IPS-11a (cell line): ENCODE data around the gene KPNA4.

Source experiments
- H3K4me3 ChIP-seq: one replicate; pipeline ENCODE4 v1.5.1; 2013; ENCODE audit warnings: low read depth, low read length, control low read depth

Gene KPNA4

DNA sequence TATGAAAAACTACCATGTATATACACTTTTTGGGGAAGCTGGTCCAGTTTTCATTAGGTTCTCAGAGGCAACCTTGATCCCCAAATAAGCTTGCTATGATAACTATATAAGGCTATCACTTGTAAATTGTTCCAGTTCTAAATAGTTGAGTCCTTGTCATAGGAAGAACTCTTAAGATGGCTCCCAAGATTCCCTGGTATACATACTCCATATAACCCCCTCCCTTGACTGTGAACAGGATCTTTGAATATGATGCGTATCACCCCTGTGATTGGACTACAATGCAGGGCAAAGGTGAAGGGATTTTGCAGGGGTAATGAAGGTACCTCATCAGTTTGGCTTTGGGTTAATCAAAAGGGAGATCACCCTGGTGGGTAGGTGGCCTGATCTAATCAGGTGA is 67.2 kb downstream of the KPNA4 start:
- no peak overlapping the region for H3K4me3 ChIP-seq

DNA sequence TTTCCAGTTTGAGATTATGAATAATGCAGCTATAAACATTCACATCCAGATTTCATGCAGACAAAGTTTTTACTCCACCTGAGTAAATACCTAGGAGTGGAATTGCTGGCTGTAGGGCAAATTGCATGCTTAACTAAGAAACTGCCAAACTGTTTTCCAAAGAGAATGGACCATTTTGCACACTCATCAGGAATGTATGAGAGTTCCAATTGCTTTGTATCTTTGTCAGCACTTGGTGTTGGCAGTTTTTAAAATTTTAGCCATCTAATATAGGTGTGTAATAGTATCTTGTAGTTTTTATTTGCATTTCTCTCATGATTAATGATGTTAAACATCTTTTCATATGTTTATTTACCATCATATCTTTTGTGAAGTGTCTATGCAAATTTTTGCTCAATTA is 75.2 kb downstream of the KPNA4 start:
- no peak overlapping the region for H3K4me3 ChIP-seq

DNA sequence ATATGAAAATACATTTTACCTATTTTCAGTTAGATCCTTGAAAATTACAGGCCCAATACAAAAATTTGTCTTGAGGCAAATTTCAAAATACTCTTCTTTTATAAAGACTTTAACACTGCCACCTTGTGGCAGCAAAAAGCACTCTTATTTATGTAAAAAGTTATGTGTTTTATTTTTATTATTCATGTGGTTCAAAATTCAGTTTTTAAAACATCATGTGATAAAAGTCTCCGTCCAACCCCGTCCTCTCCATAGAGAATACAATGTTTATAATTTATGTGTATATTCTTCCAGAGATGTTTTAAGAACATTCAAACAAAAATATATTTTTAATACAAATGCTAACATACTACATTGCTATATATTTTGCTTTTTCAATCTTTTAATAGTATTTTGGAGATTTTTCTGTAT is 78.9 kb downstream of the KPNA4 start:
- H3K4me3 ChIP-seq = no peak overlapping the region

DNA sequence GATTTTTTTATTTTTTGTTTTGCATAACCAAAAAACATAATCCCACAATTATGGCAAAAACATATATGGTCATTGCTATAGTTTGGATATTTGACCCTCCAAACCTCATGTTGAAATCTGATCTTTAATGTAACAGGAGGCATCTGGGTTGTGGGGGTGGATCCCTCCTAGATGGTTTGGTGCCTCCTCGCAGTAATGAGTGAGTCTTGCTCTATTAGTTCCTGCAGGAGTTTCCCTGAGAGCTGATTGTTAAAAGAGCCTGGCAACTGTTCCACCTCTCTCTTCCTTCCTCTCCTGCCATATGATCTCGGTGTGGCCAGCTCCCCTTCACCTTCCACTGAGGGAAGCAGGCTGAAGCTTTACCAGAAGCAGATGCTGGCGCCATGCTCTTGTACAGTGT is 82.6 kb downstream of the KPNA4 start:
- H3K4me3 ChIP-seq = no peak overlapping the region

DNA sequence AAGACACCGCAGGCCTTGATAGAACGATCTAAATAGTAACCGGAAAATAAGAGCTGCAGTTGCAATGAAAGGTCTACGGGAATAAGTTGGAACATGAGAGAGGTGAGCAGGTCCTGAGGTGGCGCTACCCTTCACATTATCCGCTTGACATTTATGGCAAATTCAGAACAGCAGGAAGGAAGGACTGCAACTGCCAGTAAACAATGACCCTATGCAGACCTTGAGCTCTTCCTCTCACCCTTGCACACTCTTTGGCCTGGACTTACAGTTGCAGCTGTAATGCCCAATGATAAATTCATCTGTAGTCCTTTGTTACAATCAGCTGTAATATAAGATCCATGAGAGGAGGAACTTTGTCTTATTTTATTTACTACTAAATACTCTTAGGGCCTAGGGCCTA is 83.5 kb downstream of the KPNA4 start:
- H3K4me3 ChIP-seq = no peak overlapping the region

DNA sequence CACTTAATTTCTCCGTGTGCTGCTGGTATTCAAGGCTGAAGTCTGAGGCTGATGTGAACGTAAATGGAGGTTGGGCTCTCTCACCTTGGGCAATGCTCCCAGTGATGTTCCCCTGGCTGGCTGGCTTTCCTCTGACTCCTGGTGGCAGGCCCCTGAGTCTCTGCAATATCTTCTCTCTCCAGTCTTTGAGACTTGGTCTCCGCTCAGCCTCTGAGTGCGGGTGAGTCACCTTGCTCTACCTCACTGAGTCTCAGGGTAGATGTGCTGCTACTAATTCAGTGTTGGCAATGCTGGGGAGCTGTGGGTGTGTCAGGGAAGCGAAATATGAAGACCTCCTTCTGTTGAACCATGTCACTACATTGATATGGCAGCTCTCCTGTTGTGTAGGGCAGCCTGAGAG is 84.4 kb downstream of the KPNA4 start:
- no peak overlapping the region for H3K4me3 ChIP-seq

DNA sequence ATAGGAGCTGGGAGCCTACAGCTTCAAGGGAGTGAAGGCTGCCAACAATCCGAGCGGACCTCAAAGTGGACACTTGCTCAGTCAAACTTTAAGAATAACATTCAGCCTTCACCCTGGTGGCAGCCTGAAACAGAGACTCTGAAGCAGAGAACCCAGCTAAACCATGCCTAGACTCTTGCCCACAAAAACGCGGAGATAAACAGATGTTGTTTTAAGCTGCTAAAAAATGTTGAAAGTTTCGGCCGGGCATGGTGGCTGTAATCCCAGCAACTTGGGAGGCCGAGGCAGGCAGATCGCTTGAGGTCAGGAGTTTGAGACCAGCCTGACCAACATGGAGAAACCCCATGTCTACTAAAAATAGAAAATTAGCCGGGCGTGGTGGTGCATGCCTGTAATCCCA is 86.0 kb downstream of the KPNA4 start:
- no peak overlapping the region for H3K4me3 ChIP-seq

DNA sequence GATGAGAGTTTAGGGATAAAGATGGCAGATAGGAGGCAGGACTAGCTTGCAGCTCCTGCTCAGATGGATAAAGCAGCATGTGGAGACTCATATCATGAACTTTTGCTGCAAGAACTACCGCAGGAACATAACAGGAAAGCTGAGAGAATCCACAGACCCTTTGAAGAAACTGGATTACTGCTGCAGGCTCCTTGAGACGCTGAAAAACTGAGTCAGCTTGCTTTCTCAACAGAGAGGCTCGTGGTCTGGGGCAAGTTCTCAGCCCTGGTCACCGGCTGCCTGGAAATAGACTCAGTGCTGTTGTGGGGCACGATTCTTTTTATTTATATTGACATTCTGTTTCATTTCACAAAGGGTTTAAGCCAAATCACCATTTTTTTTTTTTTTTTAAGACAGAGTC is 87.0 kb downstream of the KPNA4 start:
- H3K4me3 ChIP-seq = no peak overlapping the region

DNA sequence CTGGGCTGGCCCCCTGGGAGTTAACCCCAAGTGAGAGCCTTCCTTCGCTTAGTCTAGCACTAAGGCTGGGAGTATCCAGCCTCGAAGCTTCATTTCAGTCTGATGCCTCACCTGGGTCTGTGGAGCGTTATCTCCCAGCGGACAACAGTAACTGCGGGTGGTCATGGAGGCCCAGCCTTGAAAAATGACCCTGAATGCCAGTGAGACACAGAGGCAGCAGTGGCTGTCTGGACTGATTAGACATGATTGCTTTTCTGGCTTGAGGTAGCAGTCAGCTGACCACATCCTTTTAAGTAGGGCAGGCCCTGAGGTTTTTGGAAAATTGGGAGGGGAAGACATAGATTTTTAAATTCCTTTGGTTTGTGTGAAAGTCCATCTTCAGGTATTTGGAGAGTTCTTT is 87.6 kb downstream of the KPNA4 start:
- no peak overlapping the region for H3K4me3 ChIP-seq

DNA sequence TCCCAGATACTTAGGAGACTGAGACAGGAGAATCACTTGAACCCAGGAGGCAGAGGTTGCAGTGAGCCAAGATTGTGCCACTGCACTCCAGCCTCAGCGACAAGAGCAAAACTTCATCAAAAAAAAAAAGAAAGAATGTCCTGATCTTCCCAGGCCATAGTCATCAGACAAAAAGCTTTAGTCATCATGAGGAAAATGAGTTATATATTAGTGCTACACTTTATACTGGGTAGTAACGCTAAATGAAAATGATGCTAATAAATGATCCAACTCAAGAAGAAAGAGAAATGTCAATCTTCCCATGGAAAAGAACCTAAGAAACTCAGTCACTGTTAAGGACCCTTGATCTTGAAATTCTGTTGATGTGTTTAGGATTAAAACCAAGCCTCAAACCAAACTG is 89.5 kb downstream of the KPNA4 start:
- no peak overlapping the region for H3K4me3 ChIP-seq

DNA sequence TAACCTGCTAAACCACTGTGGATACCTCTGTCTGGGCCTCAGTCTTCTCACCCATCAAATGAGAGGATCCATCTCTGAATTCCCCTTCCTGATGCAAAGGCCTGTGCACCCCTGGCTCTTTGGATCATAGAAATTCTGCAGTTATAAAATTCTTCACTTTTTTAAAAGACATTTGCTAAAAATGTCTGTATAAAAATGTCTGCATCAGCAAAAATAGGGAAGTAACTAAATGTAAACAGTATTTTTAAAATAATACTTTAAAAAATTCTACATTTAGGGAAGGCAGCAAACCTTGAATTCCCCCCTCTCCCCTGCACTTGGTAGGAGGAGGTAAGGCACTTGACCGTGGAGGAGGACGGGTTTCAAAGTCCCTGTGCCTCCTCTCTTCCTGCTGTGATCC is 90.2 kb downstream of the KPNA4 start:
- no peak overlapping the region for H3K4me3 ChIP-seq

DNA sequence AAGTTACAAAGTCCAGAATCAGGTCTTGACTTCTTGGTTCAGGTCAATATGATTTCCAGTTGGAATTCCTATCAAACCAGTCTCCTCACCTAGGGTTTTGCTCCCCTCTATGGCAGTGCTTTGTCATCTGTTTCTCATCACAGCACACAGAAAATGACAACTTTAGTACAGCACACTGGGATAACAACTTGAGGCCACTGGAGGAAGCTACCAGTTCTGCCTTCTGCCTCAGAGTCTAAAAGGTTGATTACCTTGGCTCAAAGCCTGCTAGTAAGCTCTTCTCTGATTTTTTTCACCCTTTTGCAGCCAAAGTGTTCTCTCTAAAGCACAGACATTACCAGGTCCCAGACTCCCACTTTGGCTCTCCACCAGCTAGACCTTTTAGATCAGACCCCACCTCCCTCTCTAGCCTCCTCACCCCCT is 90.9 kb downstream of the KPNA4 start:
- no peak overlapping the region for H3K4me3 ChIP-seq

DNA sequence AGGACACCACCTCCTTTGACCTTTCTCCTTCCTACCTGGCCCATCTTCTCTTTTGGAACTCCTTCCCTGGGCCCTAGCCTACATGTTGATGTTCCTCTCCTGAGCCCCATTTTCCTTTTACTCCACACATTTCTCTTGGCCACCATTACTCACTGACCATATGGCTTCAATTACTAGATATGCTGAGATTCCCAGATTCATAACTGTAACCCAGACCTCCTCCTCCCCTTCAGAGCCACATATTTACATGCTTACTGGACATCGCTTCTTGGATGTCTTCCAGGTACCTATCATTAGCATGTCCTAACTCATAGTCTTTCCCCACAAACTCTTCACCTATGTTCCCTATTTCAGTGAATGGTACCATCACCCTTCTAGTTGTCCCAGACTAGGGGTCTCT is 91.4 kb downstream of the KPNA4 start:
- no peak overlapping the region for H3K4me3 ChIP-seq

DNA sequence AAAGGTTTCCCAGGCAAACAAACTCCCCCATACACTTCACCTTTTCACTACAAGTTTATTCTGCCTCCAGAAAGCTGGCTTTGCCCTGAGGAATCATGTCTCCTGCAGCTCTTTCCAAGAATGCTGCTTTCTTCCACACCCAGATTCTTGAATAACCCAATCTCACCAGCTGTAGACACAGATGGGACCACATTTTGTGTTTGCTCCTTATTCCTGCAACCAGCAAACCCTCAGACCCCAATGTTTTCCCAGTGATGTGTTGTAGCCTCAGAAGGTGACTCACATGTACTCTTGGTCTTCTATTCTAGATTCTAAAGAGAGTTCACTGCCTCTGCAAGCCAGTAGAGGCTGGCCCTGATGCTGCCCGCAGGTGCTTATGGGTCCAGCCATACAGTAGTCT is 92.2 kb downstream of the KPNA4 start:
- H3K4me3 ChIP-seq = no peak overlapping the region

DNA sequence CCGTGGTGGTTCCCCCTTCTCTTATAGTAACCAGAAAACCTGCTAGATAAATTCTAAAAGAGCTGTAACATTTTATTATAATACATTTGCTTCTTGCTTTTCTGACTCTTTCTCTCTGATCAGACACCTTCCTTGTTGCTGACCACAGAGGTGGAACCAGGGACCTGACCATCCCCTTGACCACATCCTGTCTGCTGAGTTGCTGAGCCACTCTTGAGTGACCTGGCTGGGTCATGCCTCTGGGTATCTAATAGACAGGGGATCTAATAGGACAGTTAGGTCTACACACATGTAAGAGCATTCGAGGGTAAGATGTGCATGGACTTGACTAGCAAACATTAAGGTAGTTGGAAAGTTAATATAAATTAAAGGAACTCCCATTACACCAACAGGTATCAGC is 93.0 kb downstream of the KPNA4 start:
- no peak overlapping the region for H3K4me3 ChIP-seq

DNA sequence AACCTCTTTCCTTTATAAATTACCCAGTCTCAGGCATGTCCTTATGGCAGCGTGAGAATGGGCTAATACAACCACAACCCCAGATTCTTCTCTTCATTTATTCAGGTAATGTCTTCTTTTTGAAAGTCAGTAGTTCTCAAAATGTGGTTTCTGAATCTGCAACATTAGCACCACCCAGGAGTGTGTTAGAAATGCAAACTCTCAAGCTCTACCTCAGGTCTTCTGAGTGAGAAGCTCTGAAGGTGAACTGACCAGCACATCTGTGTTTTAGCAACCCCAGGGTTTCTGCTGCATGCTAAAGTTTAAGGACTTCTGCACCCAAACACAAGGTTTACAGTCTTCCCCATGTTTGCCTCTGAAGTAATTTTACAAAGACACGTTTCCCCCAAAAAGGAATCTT is 93.5 kb downstream of the KPNA4 start:
- no peak overlapping the region for H3K4me3 ChIP-seq

DNA sequence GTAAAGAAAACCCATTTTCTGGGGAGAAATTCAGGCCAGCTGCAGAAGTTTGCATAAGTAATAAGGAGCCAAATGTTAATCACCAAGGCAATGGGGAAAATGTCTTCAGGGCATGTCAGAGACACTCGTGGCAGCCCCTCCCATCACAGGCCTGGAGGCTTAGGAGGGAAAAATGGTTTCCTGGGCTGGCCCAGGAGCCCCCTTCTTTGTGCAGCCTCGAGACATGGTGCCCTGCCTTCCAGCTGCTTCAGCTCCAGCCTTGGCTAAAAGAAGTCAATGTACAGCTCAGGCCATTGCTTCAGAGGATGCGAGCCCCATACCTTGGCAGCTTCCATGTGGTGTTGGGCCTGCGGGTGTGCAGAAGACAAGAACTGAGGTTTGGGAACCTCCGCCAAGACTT is 95.2 kb downstream of the KPNA4 start:
- H3K4me3 ChIP-seq = no peak overlapping the region

DNA sequence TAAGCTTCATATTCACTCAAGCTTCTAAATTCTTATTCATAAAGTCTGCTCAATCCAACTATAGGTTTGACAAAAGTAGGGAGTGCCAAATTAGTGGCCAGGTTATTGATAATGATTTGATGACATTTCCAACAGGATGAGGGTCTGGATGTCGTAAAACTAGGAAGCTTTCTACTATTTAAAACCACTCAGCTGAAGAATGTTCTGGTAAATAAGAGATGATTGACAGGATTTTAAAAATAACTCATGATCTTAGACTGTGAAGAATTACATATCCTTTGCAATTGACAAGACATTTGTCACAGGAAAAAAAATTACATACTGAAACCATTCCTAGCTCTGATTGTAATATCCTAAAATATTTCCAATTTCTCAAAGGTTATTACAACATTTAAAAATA is 100.4 kb downstream of the KPNA4 start:
- H3K4me3 ChIP-seq = no peak overlapping the region

DNA sequence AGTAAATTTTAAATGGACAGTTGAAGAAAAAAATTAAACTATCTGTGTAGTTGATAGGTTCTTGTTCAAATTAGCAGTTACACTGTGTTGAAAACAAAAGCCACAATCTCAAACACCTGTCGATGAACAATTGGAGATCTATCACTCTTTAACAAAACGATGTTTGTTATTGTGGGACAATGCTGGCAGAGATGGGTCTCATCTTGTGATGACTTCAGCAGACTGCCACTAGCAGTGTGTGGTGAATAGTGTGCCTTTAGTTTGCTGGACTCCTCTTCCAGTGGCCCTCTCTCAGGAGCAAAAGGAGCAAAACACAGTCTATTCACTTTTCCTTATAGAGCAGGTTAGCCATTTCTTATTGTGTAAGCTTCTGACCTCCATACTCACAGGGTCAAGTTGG is 101.0 kb downstream of the KPNA4 start:
- no peak overlapping the region for H3K4me3 ChIP-seq

DNA sequence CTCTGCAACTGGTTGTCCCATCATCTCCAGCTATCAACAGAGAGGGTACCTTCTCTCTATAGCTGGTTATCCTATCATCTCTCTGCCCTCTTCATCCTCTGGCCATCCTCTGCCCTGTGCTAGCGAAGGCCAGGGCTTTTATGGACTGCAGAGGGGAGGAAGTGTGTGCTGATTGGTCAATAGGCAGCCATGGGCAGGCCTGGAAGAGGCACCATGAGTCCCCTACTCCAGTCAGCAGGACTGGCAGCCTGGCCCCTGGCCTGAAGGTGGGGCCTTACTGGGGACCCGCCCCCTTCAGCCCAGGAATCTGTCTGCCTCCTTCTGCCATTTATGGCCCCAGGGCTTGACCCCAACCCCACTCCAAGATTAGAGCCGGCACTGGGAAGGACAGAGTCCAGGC is 105.3 kb downstream of the KPNA4 start:
- H3K4me3 ChIP-seq = no peak overlapping the region

DNA sequence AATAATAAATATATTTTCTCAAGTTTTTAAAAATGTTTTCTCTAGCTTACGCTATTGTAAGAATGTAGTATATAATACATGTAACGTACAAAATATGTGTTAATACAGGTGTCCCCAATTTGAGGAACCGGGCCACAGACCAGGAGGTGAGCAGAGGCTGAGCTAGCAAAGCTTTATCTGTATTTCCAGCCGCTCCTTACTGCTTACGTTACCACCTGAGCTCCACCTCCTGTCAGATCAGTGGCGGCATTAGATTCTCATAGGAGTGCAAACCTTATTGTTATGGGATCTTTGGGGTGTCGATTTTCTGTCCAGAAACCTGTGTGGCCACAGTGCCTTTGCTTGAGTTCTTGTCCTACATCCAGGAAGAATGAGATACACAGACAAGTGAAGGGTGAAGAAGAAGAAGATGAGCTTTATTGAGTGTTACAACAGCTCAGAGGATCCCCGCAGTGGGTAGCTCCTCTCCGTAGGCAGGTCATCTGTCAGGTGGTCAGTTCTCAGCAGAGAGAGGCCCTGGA is 105.9 kb downstream of the KPNA4 start:
- H3K4me3 ChIP-seq = no peak overlapping the region

DNA sequence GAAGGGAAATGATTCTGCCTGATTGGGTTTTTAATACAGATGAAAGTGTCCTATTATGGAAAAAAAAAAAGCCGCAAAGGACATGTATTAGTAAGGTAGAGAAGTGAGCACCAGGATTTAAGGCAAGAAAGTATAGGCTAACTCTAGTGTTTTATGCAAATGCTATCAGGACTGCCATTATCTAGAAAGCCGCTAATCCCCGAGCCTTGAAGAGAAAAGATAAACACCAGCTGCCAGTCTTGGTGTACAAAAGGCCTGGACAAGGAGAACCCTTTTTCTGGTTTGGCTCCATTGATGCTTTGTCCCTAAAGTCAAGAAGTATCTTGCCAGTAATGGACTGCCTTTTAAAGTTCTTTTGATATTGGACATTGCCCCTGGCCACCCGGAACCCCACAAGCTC is 107.2 kb downstream of the KPNA4 start:
- H3K4me3 ChIP-seq = no peak overlapping the region

DNA sequence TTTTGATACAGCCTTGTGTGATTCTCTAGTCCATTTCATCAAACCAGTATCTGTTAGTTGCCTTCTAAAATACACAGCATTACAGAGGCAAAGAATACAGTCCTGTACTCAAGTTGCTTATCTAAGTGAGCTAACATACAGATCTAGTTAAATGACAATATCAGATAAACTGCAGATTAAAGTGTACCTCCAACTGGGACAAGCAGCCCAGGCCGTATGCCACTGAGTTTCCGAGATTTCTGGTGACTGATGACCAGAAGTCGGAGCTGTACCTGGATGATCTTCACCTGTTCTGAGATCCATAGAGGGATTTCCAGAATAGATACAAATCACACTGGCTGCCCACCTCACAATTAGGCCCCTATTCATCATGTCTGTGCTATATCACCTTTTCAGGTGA is 109.5 kb downstream of the KPNA4 start:
- no peak overlapping the region for H3K4me3 ChIP-seq

DNA sequence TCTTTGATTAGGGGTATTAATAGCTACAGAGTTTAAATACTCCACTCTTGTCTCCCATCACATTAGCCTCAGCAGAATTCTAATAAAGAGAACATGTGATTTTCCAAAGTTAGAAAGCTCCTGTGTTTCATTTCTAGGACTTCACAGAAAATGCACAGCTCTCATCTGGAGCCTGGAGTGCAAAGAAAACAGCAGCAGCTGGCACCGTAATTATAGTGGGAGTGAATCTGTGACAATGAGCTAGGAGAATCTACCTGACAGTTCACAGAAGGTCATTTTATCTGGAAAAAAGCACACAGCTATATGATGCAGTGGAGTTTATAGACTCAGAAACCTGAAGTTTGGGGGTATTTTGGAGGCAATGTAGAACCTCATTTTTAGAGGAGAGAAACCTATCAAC is 110.4 kb downstream of the KPNA4 start:
- H3K4me3 ChIP-seq = no peak overlapping the region
